Prostate gland (tissue), 2 donors: Measurements from ENCODE around the gene SLC10A3. TPM values are rescaled to one million over a fixed set of nuclear protein-coding genes. Genes with fewer than 3 reads are reported as not detected.
A peak's percentile ranks its signal among the peaks of the same experiment; 100 is the strongest.

Experiments
- DNase-seq: peaks from one replicate; pipeline ENCODE4 v3.0.0-alpha.2; 2019; ENCODE audit warnings: low spot score
- H3K27ac ChIP-seq, 2 donors: fragments of 200-600 bp; sonication (generic); 2 replicates each; pipeline ENCODE4 v1.5.1; 2017 to 2019
- H3K27me3 ChIP-seq: fragments of 200-600 bp; sonication (generic); replicated peaks from 2 replicates; pipeline ENCODE4 v1.5.1; 2019; ENCODE audit not compliant: insufficient read depth
- H3K36me3 ChIP-seq, 2 donors: fragments of 200-600 bp; sonication (generic); 1 replicate in 1 of 2; 2 replicates in 1 of 2; pipeline versions ENCODE4 v1.5.1 to v1.8.1; 2017 to 2019
- H3K4me1 ChIP-seq: fragments of 200-600 bp; sonication (generic); replicated peaks from 2 replicates; pipeline ENCODE4 v1.5.1; 2019
- H3K4me3 ChIP-seq, 2 donors: fragments of 200-600 bp; sonication (generic); 2 replicates each; pipeline ENCODE4 v1.5.1; 2017 to 2019
- H3K9me3 ChIP-seq: fragments of 200-600 bp; sonication (generic); 2 replicates; pipeline ENCODE4 v1.5.1; 2017
- POLR2A ChIP-seq: fragments of 450-650 bp; IDR thresholded peaks from one replicate; pipeline ENCODE4 v1.6.1; 2016; ENCODE audit warnings: antibody characterized with exemption, mild to moderate bottlenecking
- POLR2AphosphoS5 ChIP-seq: sonication (generic); formaldehyde crosslinking; IDR thresholded peaks from one replicate; pipeline ENCODE4 v1.6.1; 2017; ENCODE audit warnings: antibody characterized with exemption
- WGBS: methylation state at CpG from one replicate; pipeline ENCODE4 v1.1.5; 2018; 5-methylcytosine and 5-hydroxymethylcytosine counted together
- intact Hi-C: fragments of 100-400 bp; cut with DNase I; formaldehyde crosslinking; loops from one replicate; pipeline ENCODE4 v1.14.2; 2022
- total RNA-seq, 2 donors: library from RNA; depleted of rRNA; stranded (reverse); fragments of >200 nt; gene quantifications; one replicate each; pipeline ENCODE4 v1.1.0, GENCODE V29; 2016
- TF ChIP-seq, protein P1 (sequence below), 4 experiments: fragments of 200-600 bp in 2 of 4; fragments of 450-650 bp in 2 of 4; sonication (generic) in 2 of 4; IDR thresholded peaks; 1 replicate in 3 of 4; 2 replicates in 1 of 4; pipeline ENCODE4 v1.5.1; 2016 to 2019; ENCODE audit warnings: antibody characterized with exemption in 4 of 4, mild to moderate bottlenecking in 2 of 4, moderate library complexity in 2 of 4

The SLC10A3 gene
- total RNA-seq, 2 donors from 2014 or later: 28.0 to 45.6 TPM

DNA sequence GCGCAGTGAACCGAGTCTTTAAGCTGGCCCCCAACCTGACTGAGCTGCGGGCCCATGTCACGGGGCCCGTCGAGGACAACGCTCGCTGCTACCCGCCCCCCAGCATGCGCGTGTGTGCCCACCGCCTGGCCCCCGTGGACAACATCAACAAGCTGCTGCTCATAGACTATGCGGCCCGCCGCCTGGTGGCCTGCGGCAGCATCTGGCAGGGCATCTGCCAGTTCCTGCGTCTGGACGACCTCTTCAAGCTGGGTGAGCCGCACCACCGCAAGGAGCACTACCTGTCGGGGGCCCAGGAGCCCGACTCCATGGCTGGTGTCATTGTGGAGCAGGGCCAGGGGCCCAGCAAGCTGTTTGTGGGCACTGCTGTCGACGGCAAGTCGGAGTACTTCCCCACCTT, 30.1 kb downstream of the SLC10A3 start:
- Histone ChIP-seq H3K4me3 (no peak overlapping the region), H3K27ac (no peak overlapping the region), H3K36me3 (no peaks in the 10 kb centered on the region), H3K4me1 (peaks cover 3% of the 10 kb centered on the region), H3K27me3 (no peaks in the 10 kb centered on the region), H3K9me3 (no peaks in the 10 kb centered on the region)
- TF ChIP-seq POLR2A: no peak
- TF ChIP-seq, protein P1, sequence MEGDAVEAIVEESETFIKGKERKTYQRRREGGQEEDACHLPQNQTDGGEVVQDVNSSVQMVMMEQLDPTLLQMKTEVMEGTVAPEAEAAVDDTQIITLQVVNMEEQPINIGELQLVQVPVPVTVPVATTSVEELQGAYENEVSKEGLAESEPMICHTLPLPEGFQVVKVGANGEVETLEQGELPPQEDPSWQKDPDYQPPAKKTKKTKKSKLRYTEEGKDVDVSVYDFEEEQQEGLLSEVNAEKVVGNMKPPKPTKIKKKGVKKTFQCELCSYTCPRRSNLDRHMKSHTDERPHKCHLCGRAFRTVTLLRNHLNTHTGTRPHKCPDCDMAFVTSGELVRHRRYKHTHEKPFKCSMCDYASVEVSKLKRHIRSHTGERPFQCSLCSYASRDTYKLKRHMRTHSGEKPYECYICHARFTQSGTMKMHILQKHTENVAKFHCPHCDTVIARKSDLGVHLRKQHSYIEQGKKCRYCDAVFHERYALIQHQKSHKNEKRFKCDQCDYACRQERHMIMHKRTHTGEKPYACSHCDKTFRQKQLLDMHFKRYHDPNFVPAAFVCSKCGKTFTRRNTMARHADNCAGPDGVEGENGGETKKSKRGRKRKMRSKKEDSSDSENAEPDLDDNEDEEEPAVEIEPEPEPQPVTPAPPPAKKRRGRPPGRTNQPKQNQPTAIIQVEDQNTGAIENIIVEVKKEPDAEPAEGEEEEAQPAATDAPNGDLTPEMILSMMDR (IDR thresholded peaks at IDR 0.05): peak in 2 of 4 experiments; percentile 17 to 28
- WGBS: 70% methylated on average over 4 of the region's 26 CpGs
- intact Hi-C loops: no loop called here
- DNase-seq: no peak

DNA sequence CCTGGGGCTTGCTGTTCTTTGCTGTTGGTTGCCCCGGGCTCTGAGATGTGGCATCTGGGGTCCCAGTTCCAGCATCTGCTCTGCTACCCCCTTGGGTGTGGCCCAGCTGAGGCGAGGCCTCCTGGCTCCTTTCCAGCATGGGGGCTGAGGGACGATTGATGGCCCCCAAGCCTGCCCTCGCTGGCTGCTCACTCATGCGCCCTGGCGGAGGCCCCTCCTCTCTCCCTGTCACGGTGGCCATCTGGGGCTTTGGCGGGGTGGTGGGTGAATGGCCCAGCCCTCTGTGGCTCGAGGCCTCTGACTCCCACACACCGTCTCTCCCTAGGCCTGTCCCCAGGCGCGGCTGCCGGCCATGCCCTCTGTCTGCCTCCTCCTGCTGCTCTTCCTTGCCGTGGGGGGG, 30.6 kb downstream of the SLC10A3 start:
- no peaks in the 10 kb centered on the region for H3K9me3 ChIP-seq
- intact Hi-C loops: no loop called here
- H3K27me3 ChIP-seq: no peaks in the 10 kb centered on the region
- WGBS: 47% methylated on average over 3 of the region's 14 CpGs
- H3K36me3 ChIP-seq: no peaks in the 10 kb centered on the region
- TF ChIP-seq, protein P1 (IDR thresholded peaks at IDR 0.05): no peak
- TF ChIP-seq POLR2A (no peak), POLR2AphosphoS5 (no peak)
- H3K4me1 ChIP-seq: peaks cover 3% of the 10 kb centered on the region
- peak overlapping the region in 1 of 2 donors; percentile 53 for H3K4me3 ChIP-seq
- H3K27ac ChIP-seq: no peak overlapping the region
- DNase-seq: no peak

DNA sequence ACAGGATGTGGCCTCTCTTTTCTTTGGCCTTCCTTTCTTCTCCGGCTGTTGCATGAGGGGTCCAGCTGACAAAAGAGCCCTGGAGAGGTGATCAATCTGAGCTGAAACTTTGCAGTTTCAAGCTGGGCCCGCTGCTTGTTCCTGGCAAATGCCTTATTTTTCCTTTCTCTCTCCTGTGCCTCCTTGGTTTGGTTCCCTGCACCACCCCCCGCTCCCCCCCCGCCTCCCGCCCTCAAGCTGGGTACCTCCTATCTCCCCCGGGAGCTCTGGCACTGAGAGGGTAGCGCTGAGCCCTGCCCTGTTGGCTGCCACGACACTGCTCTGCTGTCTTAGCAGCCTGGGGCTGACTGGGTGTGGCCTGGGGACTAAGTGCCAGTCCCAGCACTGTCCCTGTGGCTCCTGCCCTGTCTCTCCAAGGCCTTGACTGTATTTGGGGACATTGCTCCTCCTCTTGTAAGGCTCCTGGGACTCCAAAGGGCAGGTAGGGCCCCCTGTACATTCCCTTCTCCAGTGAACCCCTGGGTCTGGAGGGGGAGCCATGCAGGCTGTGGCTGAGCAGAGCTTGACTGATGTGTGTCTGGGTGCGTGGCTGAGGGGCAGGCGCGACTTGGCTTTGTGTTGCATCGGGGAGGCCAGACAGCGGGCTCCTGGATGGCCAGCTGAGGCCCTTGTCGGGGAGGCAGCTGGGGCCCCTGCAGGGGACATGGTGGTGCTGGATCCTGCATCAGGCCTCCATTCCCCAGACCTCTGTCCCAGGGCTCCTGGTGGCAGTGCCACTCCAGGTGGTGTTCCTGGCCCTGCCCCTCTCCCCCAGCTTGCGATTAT, 31.3 kb downstream of the SLC10A3 start:
- H3K9me3 ChIP-seq: no peaks in the 10 kb centered on the region
- TF ChIP-seq POLR2A: peak; percentile 25
- TF ChIP-seq, protein P1 (IDR thresholded peaks at IDR 0.05): no peak
- H3K4me3 ChIP-seq: peak overlapping the region; percentile 52 to 53
- intact Hi-C loops: no loop called here
- H3K36me3 ChIP-seq: no peaks in the 10 kb centered on the region
- H3K27me3 ChIP-seq: no peaks in the 10 kb centered on the region
- H3K4me1 ChIP-seq: peaks cover 3% of the 10 kb centered on the region
- WGBS: 10% methylated on average over 10 of the region's 15 CpGs
- H3K27ac ChIP-seq: peak overlapping the region; percentile 73 to 77
- peak; percentile 30 for DNase-seq

DNA sequence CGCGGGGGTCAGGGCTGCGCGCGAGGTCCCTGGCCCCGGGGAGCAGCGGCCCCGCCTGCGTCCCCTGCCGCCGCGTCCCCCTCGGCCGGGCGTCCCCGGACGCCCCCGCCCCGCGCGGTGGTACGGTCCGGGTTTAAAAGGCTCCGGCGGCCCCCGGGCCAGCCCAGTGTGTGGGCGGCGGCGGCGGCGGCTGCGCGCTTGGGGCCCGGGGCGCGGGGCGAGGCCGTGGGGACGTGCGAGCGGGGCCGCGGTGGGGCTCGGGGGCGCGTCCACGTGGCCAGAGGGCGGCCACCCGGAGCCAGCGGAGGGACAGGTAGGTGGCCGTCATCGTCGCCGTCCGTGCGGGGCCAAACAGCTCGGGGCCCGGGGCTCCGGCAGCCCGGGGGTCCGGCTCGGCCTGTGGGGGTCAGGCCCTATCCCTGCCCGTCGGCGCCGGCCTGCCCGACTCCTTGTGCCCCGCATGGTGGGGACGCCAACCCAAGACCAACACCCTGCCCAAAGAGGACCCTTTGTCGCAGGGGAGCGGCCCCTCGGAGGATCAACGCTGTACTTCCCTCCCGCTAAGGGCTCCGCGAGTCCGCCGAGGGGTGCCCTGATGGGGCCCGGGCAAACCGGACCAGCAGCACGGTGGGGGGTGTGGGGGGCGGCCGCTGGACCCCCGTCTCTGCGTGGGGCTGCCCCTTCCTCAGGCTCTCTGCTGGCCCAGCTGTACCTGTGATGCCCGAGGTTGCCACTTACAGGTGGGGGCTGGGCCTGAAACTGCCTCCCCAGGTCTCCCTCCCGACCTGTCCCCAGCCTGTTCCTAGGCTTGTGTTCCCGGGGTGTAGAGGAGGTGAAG, 32.1 kb downstream of the SLC10A3 start, which contains the start of gene PLXNA3:
TSS of gene PLXNA3 (plus strand) at position 166 of the 838 bp plus-strand sequence. CDS start 1,903 bp downstream, outside the sequence.
- peak within 1 kb of the TSS; percentile 73 to 77 for H3K27ac ChIP-seq
- TF ChIP-seq POLR2AphosphoS5 (no peak), POLR2A (peak; percentile 15)
- DNase-seq: no peak
- 0% methylated on average over 4 of the region's 88 CpGs for WGBS
- peak within 1 kb of the TSS; percentile 52 to 53 for H3K4me3 ChIP-seq
- H3K27me3 ChIP-seq: no peaks in the 10 kb centered on the region
- H3K9me3 ChIP-seq: no peaks in the 10 kb centered on the region
- H3K4me1 ChIP-seq: peaks cover 3% of the 10 kb centered on the region
- intact Hi-C loops: no loop called here
- H3K36me3 ChIP-seq: no peaks in the 10 kb centered on the region

DNA sequence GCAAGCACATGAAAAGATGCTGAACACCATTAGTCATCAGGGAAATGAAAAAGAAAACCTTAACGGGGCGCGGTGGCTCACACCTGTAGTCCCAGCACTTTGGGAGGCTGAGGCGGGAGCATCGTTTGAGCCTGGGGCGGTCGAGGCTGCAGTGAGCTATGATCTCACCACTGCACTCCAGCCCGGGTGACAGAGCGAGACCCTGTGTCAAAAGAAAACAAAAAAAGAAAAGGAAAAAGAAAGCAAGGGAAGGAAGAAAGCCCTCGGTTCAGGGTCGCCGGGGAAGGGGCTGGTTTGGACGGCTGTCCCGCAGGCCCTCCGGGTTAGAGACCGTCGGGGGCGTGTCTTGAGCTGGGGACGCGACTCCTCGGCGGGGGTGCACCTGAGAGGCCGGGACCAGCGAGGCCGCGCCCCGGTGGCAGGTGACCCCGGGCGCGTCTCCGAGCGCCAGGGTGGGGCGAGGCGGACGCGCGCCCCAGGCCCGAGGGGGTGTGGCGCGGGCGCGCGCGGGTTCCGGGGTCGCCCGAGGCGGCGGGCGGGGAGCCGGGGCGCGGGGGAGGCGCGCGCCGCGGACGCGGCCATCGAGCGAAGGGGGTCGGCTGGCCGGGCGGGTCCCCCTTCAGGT, 32.8 kb downstream of the SLC10A3 start:
- Histone ChIP-seq H3K27ac (peak overlapping the region; percentile 73 to 77), H3K4me1 (peaks cover 3% of the 10 kb centered on the region), H3K36me3 (no peaks in the 10 kb centered on the region), H3K27me3 (no peaks in the 10 kb centered on the region), H3K4me3 (peak overlapping the region; percentile 52 to 53), H3K9me3 (no peaks in the 10 kb centered on the region)
- TF ChIP-seq POLR2AphosphoS5: no peak
- TF ChIP-seq, protein P1 (IDR thresholded peaks at IDR 0.05): no peak
- TF ChIP-seq POLR2A: no peak
- DNase-seq: no peak
- intact Hi-C loops: no loop called here
- WGBS: 9% methylated on average over 22 of the region's 65 CpGs
